H1 (cell line): ENCODE data around the gene ABCD1. TPM values are rescaled to one million over a fixed set of nuclear protein-coding genes. Genes with fewer than 3 reads are reported as not detected.

Source experiments
- BACH1 ChIP-seq: IDR thresholded peaks from 2 replicates; pipeline ENCODE4 v1.6.1; 2012; ENCODE audit warnings: low read length, improper control_type of control experiment
- CTBP2 ChIP-seq: IDR thresholded peaks from 2 replicates; pipeline ENCODE4 v1.7.0; 2011; ENCODE audit warnings: borderline replicate concordance, mild to moderate bottlenecking, moderate library complexity, mixed read lengths, low read length; ENCODE audit not compliant: insufficient read depth, insufficient read length
- polyA plus RNA-seq, 7 experiments: library from polyadenylated mRNA; depleted of rRNA in 3 of 7; stranded (reverse) in 5 of 7; unstranded in 2 of 7; fragments of >200 nt in 5 of 7; fragments of 200-250 nt in 2 of 7; gene quantifications; 1 replicate in 5 of 7; 2 replicates in 1 of 7; 4 replicates in 1 of 7; pipeline versions ENCODE4 v1.2.1 to v1.2.3, GENCODE V29; 2011 to 2013; ENCODE audit warnings: missing spikeins in 2 of 7, mixed read lengths in 2 of 7
- total RNA-seq: library from RNA; stranded (reverse); fragmentation: NEBNext Ultra II Directional; extraction: Animal tissue kit (Norgen Biotek cat#: 25700); gene quantifications from 2 replicates; pipeline ENCODE4 v1.2.1, GENCODE V29; 2021

The ABCD1 gene
- total and polyA plus RNA-seq, 2 of the 8 experiments (the other 6 are each of a cell fraction or from before 2014, with no cell fraction given), result 3.1 to 6.6 TPM

GRCh38 chrX:153784325-153784967 lies 59.8 kb downstream of the ABCD1 start (continued):
- TF ChIP-seq CTBP2 (no peak), BACH1 (no peak)
